IPS-15b (cell line): Measurements from ENCODE around the gene RRN3.
"Not testable (repeated sequence)": the region's sequence is repeated elsewhere in the genome, so short reads cannot be mapped to it uniquely, and the experiment has no call there.

Experiments
- H3K27me3 ChIP-seq: one replicate; pipeline ENCODE4 v1.6.1; 2013; ENCODE audit warnings: low read length; ENCODE audit not compliant: control insufficient read depth, insufficient read depth
- H3K36me3 ChIP-seq: one replicate; pipeline ENCODE4 v1.6.1; 2013; ENCODE audit warnings: low read length; ENCODE audit not compliant: control insufficient read depth, insufficient read depth
- H3K4me1 ChIP-seq: one replicate; pipeline ENCODE4 v1.6.1; 2013; ENCODE audit warnings: mild to moderate bottlenecking, low read length; ENCODE audit not compliant: control insufficient read depth, insufficient read depth
- H3K4me3 ChIP-seq: one replicate; pipeline ENCODE4 v1.5.1; 2013; ENCODE audit warnings: low read depth, low read length
- H3K9ac ChIP-seq: one replicate; pipeline ENCODE4 v1.6.1; 2013; ENCODE audit warnings: low read depth, mild to moderate bottlenecking, low read length
- H3K9me3 ChIP-seq: one replicate; pipeline ENCODE4 v1.6.1; 2013; ENCODE audit warnings: mild to moderate bottlenecking, low read length; ENCODE audit not compliant: control insufficient read depth, insufficient read depth

The RRN3 gene

GRCh38 chr16:15038689-15039088 lies 55.4 kb downstream of the RRN3 start:
- Histone ChIP-seq H3K36me3 (peaks cover 43% of the 10 kb centered on the region), H3K4me1 (no peaks in the 10 kb centered on the region), H3K9me3 (no peaks in the 10 kb centered on the region), H3K4me3 (no peak overlapping the region), H3K9ac (no peak overlapping the region), H3K27me3 (no peaks in the 10 kb centered on the region)

- Histone ChIP-seq H3K4me3 (no peak overlapping the region), H3K36me3 (peaks cover 52% of the 10 kb centered on the region)
Observed at GRCh38 chr16:15037745-15038144, 56.3 kb downstream of the RRN3 start.

GRCh38 chr16:15037003-15037402 lies 57.1 kb downstream of the RRN3 start:
- Histone ChIP-seq H3K9ac (no peak overlapping the region), H3K4me1 (no peaks in the 10 kb centered on the region), H3K36me3 (peaks cover 58% of the 10 kb centered on the region), H3K4me3 (no peak overlapping the region), H3K27me3 (no peaks in the 10 kb centered on the region), H3K9me3 (no peaks in the 10 kb centered on the region)

More at GRCh38 chr16:15037745-15038144, 56.3 kb downstream of the RRN3 start:
- Histone ChIP-seq H3K27me3 (no peaks in the 10 kb centered on the region), H3K9me3 (no peaks in the 10 kb centered on the region), H3K4me1 (no peaks in the 10 kb centered on the region), H3K9ac (no peak overlapping the region)

DNA sequence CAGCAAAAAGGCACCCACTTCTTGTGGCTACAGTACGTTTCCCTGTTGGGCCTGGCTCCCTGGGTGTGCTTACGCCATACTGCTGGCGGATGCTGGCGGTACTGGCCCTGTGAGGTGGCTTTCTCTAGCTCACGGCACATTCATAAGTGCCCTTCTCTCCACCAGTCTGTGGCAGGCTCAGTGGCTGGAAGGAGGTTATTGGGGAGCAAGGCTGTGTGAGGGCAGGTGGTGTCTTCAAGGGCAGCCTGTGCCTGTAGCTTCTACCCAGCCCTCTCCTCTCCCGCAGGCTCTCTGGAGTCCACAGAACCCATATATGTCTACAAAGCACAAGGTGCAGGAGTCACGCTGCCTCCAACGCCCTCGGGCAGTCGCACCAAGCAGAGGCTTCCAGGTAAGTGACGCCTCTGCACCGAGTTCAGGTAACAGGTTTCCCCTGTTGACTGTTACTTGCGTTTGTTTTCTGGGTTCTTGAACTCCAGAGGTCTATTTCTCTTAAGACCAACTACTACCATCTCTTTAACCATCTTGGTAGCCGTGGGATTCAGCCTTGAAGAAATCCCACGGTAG lies 58.8 kb downstream of the RRN3 start:
- Histone ChIP-seq H3K27me3 (no peaks in the 10 kb centered on the region), H3K4me1 (no peaks in the 10 kb centered on the region), H3K36me3 (peaks cover 63% of the 10 kb centered on the region), H3K9me3 (no peaks in the 10 kb centered on the region), H3K9ac (no peak overlapping the region), H3K4me3 (no peak overlapping the region)

DNA sequence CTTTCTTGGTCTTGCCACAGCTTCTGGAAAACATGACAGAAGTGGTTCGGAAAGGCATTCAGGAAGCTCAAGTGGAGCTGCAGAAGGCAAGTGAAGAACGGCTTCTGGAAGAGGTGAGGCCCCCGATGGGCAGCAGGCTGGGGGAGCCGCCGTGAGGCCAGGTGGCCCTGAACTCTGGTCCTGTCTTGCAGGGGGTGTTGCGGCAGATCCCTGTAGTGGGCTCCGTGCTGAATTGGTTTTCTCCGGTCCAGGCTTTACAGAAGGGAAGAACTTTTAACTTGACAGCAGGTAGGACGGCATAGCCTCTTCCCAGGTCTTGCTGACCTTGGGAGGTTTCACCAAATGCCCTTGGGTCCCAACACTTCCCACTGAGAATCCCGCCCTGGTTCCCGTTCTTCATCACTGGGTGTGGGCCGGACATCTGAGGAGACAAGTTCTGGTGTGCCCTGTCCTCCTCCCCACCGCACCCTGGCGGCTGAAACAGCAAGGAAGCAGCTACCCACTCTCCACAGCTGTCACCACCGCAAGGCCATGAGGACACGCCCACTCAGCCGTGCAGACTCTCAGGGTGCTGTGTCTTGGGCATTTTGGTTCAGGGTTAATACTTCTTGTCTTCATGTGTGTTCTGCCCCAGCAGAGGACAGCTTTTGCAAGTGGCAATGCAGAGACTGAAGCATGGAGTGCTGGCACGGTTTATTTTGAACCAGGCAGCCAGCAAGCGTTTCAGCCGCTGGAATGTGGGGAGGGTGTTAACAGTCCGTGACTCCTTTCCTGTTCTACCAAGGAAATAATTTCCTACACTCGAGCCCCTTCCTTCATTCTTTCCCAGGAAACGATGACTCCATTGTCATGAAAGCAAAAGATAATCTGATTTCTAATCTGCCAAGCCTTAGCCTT lies 59.6 kb downstream of the RRN3 start:
- no peaks in the 10 kb centered on the region for H3K27me3 ChIP-seq
- H3K9me3 ChIP-seq: no peaks in the 10 kb centered on the region
- H3K4me1 ChIP-seq: no peaks in the 10 kb centered on the region
- H3K9ac ChIP-seq: no peak overlapping the region
- no peak overlapping the region for H3K4me3 ChIP-seq
- H3K36me3 ChIP-seq: peaks cover 58% of the 10 kb centered on the region

GRCh38 chr16:15033309-15033707 lies 60.8 kb downstream of the RRN3 start:
- Histone ChIP-seq H3K4me3 (no peak overlapping the region), H3K9ac (no peak overlapping the region), H3K9me3 (no peaks in the 10 kb centered on the region), H3K27me3 (no peaks in the 10 kb centered on the region), H3K36me3 (peaks cover 66% of the 10 kb centered on the region), H3K4me1 (no peaks in the 10 kb centered on the region)

- Histone ChIP-seq H3K4me3 (no peak overlapping the region), H3K27me3 (no peaks in the 10 kb centered on the region), H3K9ac (no peak overlapping the region), H3K4me1 (no peaks in the 10 kb centered on the region), H3K9me3 (no peaks in the 10 kb centered on the region), H3K36me3 (peaks cover 64% of the 10 kb centered on the region)
Observed at GRCh38 chr16:15032547-15033308, 61.3 kb downstream of the RRN3 start.

GRCh38 chr16:15031586-15031985 lies 62.5 kb downstream of the RRN3 start:
- H3K27me3 ChIP-seq: no peaks in the 10 kb centered on the region
- no peak overlapping the region for H3K4me3 ChIP-seq
- no peak overlapping the region for H3K9ac ChIP-seq
- no peaks in the 10 kb centered on the region for H3K9me3 ChIP-seq
- no peaks in the 10 kb centered on the region for H3K4me1 ChIP-seq
- peaks cover 56% of the 10 kb centered on the region for H3K36me3 ChIP-seq

- no peaks in the 10 kb centered on the region for H3K4me1 ChIP-seq
- H3K36me3 ChIP-seq: peaks cover 52% of the 10 kb centered on the region
- no peak overlapping the region for H3K4me3 ChIP-seq
- H3K9me3 ChIP-seq: no peaks in the 10 kb centered on the region
- no peak overlapping the region for H3K9ac ChIP-seq
- H3K27me3 ChIP-seq: no peaks in the 10 kb centered on the region
Observed at GRCh38 chr16:15031179-15031578, 62.9 kb downstream of the RRN3 start.

DNA sequence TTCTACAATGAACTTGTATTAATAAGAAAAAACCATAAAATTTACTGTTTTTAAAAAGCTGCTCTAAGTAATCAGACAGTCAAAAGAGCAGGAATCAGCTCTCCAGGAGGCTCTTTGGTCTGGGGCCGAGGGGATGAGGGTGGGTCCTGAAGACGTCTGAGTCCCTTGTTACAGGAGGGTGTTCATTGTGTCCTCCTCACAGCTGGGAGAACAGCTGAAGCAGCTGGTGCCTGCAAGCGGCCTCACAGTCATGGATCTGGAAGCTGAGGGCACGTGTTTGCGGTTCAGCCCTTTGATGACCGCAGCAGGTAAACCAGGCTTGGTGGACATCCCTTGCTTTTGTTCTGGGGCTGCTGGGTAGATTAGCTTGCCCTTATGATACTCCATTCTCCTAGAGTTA lies 64.3 kb downstream of the RRN3 start:
- H3K9me3 ChIP-seq, H3K9ac ChIP-seq, H3K4me1 ChIP-seq, H3K4me3 ChIP-seq, H3K27me3 ChIP-seq: not testable (repeated sequence)
- H3K36me3 ChIP-seq: peaks cover 39% of the 10 kb centered on the region

DNA sequence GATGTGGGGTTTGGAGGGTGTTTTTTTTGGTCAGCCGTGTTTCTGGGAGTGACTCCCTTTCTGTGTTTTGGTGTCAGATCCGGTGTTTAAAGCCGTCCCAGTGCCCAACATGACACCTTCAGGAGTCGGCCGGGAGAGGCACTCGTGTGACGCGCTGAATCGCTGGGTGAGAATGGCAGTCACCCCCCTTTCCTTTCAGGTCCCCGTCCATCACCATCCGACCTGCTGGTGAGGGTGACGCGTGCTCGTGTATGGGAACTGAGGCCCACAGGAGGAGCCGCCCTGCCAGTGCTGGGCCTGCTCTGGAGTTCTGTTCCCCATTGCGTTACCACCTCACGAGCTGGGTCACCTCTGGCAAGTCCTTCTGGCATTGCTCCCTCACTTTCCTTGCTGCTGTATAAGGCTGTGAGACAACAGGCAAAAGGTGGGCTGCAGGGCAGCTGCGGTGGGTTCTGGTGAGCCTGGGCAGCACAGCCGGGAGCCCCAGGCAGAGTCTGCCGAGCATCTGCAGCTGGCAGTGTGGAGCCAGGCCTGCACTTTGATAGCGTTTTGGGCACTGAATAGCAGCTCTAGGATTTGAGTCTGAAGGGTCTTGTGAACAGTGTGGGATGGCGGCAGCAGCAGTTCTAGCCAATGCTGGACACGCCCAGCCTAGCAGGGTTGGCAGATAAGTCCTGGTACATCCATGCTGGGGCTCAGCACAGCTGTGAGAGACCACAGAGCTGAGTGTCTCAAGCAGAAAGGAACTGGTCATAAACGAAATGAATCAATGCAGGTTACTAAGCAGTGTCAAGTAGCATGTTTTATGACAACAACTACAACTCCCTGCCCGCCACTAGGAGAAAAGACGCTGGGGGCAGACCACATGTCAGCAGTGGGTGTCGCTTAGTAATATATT lies 65.0 kb downstream of the RRN3 start:
- H3K4me3 ChIP-seq, H3K4me1 ChIP-seq, H3K27me3 ChIP-seq, H3K9me3 ChIP-seq, H3K9ac ChIP-seq: not testable (repeated sequence)
- H3K36me3 ChIP-seq: peaks cover 36% of the 10 kb centered on the region
